ENCODE data around the gene TMCC1.

GRCh38 chr3:129598484-129598883, 295.0 kb downstream of the TMCC1 start:
- TF ChIP-seq FOXP2 (optimal IDR thresholded peaks at IDR 0.05; ENCODE audit: control extremely low read depth, extremely low read length, insufficient read depth) (no peak), POLR2AphosphoS5 (IDR thresholded peaks at IDR 0.05; ENCODE audit: borderline replicate concordance, low read depth, low read length) (no peak), EZH2 (IDR thresholded peaks at IDR 0.05) (no peak)
